Measurements from ENCODE around the gene FBN1.

- TF ChIP-seq POLR2A (IDR thresholded peaks at IDR 0.05) (no peak), CTCF (IDR thresholded peaks at IDR 0.05) (no peak), EP300 (IDR thresholded peaks at IDR 0.05) (no peak), POLR2AphosphoS5 (IDR thresholded peaks at IDR 0.05) (no peak)
Observed at GRCh38 chr15:48628832-48629231, 16.7 kb downstream of the FBN1 start.

Data from sigmoid colon (tissue), 4 donors.